Large intestine (tissue), 3 donors: ENCODE results near the gene IZUMO4. TPM values are rescaled to one million over a fixed set of nuclear protein-coding genes. Genes with fewer than 3 reads are reported as not detected.
"Not testable (repeated sequence)": the region's sequence is repeated elsewhere in the genome, so short reads cannot be mapped to it uniquely, and the experiment has no call there.

Experiments used
- DNase-seq, 2 donors: peaks; one replicate each; pipeline versions ENCODE4 v3.0.0 to v3.0.0-alpha.2; 2013
- H3K27ac ChIP-seq: one replicate; pipeline ENCODE4 v1.5.1; 2013; ENCODE audit warnings: low read length
- H3K27me3 ChIP-seq: 2 replicates; pipeline ENCODE4 v1.6.1; 2013; ENCODE audit warnings: low read length; ENCODE audit not compliant: control insufficient read depth, insufficient read depth
- H3K36me3 ChIP-seq: 2 replicates; pipeline ENCODE4 v1.6.1; 2013; ENCODE audit warnings: low read length; ENCODE audit not compliant: control insufficient read depth, insufficient read depth
- H3K4me1 ChIP-seq: one replicate; pipeline ENCODE4 v1.6.1; 2013; ENCODE audit warnings: low read length; ENCODE audit not compliant: control insufficient read depth, insufficient read depth
- H3K4me3 ChIP-seq: one replicate; pipeline ENCODE4 v1.5.1; 2013; ENCODE audit warnings: low read length
- H3K9me3 ChIP-seq: one replicate; pipeline ENCODE4 v1.6.1; 2013; ENCODE audit warnings: mild to moderate bottlenecking, low read depth, low read length, moderate library complexity; ENCODE audit not compliant: control insufficient read depth
- WGBS: methylation state at CpG from one replicate; pipeline ENCODE4 v1.1.5; 2013; ENCODE audit warnings: low lambda C conversion rate; ENCODE audit not compliant: insufficient coverage; 5-methylcytosine and 5-hydroxymethylcytosine counted together
- polyA plus RNA-seq: library from polyadenylated mRNA; unstranded; fragments of 120-200 nt; gene quantifications from one replicate; pipeline ENCODE4 v1.2.1, GENCODE V29; 2013

IZUMO4 gene
- polyA plus RNA-seq, 1 donor, result 4.4 TPM

GRCh38 chr19:2119921-2120785, 23.4 kb downstream of the IZUMO4 start:
- Histone ChIP-seq H3K36me3 (peaks cover 90% of the 10 kb centered on the region), H3K27ac (no peak overlapping the region), H3K9me3 (peaks cover 4% of the 10 kb centered on the region), H3K4me3 (no peak overlapping the region), H3K27me3 (no peaks in the 10 kb centered on the region), H3K4me1 (no peaks in the 10 kb centered on the region)
- WGBS, result no CpG with 5 or more reads among the region's 31 CpGs
- no peak for DNase-seq

- Histone ChIP-seq H3K36me3 (peaks cover 88% of the 10 kb centered on the region), H3K9me3 (peaks cover 4% of the 10 kb centered on the region), H3K4me3 (no peak overlapping the region), H3K27ac (no peak overlapping the region), H3K4me1 (no peaks in the 10 kb centered on the region), H3K27me3 (no peaks in the 10 kb centered on the region)
- no peak for DNase-seq
- no CpG with 5 or more reads among the region's 26 CpGs for WGBS
These were observed 24.1 kb downstream of the IZUMO4 start for GRCh38 chr19:2120821-2121220.

- WGBS, result no CpG with 5 or more reads among the region's 27 CpGs
These were observed 24.8 kb downstream of the IZUMO4 start for GRCh38 chr19:2121416-2122051.

GRCh38 chr19:2122251-2122650, 25.5 kb downstream of the IZUMO4 start:
- DNase-seq, result no peak
- H3K27ac ChIP-seq, result no peak overlapping the region
- no peak overlapping the region for H3K4me3 ChIP-seq
- H3K4me1 ChIP-seq, result no peaks in the 10 kb centered on the region
- WGBS, result no CpG with 5 or more reads among the region's 15 CpGs
- H3K27me3 ChIP-seq, result no peaks in the 10 kb centered on the region
- H3K9me3 ChIP-seq, result peaks cover 4% of the 10 kb centered on the region
- peaks cover 85% of the 10 kb centered on the region for H3K36me3 ChIP-seq

More at GRCh38 chr19:2121416-2122051, 24.8 kb downstream of the IZUMO4 start:
- no peaks in the 10 kb centered on the region for H3K27me3 ChIP-seq
- no peaks in the 10 kb centered on the region for H3K4me1 ChIP-seq
- DNase-seq, result no peak
- peaks cover 4% of the 10 kb centered on the region for H3K9me3 ChIP-seq
- no peak overlapping the region for H3K27ac ChIP-seq
- H3K36me3 ChIP-seq, result peaks cover 85% of the 10 kb centered on the region
- H3K4me3 ChIP-seq, result no peak overlapping the region

GRCh38 chr19:2122982-2123381, 26.3 kb downstream of the IZUMO4 start:
- WGBS, result no CpG with 5 or more reads among the region's 10 CpGs
- no peak for DNase-seq
- Histone ChIP-seq H3K36me3 (peaks cover 83% of the 10 kb centered on the region), H3K27ac (no peak overlapping the region), H3K4me3 (no peak overlapping the region), H3K9me3 (peaks cover 4% of the 10 kb centered on the region), H3K4me1 (no peaks in the 10 kb centered on the region), H3K27me3 (no peaks in the 10 kb centered on the region)

GRCh38 chr19:2123682-2124387, 27.1 kb downstream of the IZUMO4 start:
- Histone ChIP-seq H3K4me1 (no peaks in the 10 kb centered on the region), H3K27me3 (no peaks in the 10 kb centered on the region), H3K4me3 (no peak overlapping the region), H3K27ac (no peak overlapping the region), H3K36me3 (peaks cover 77% of the 10 kb centered on the region), H3K9me3 (peaks cover 4% of the 10 kb centered on the region)
- no CpG with 5 or more reads among the region's 25 CpGs for WGBS
- DNase-seq, result no peak

- H3K27ac ChIP-seq, result no peak overlapping the region
- no CpG with 5 or more reads among the region's 24 CpGs for WGBS
- no peak for DNase-seq
- no peaks in the 10 kb centered on the region for H3K4me1 ChIP-seq
- no peaks in the 10 kb centered on the region for H3K9me3 ChIP-seq
- H3K36me3 ChIP-seq, result peaks cover 78% of the 10 kb centered on the region
- no peak overlapping the region for H3K4me3 ChIP-seq
- no peaks in the 10 kb centered on the region for H3K27me3 ChIP-seq
These were observed 30.3 kb downstream of the IZUMO4 start for GRCh38 chr19:2126879-2127518.

GRCh38 chr19:2127758-2128157, 31.0 kb downstream of the IZUMO4 start:
- Histone ChIP-seq H3K4me1 (no peaks in the 10 kb centered on the region), H3K4me3 (no peak overlapping the region), H3K36me3 (peaks cover 78% of the 10 kb centered on the region), H3K9me3 (no peaks in the 10 kb centered on the region), H3K27ac (no peak overlapping the region), H3K27me3 (no peaks in the 10 kb centered on the region)
- WGBS, result no CpG with 5 or more reads among the region's 19 CpGs
- DNase-seq, result peak; percentile 26 to 47

GRCh38 chr19:2128252-2128651, 31.5 kb downstream of the IZUMO4 start:
- no CpG with 5 or more reads among the region's 34 CpGs for WGBS
- H3K36me3 ChIP-seq, result peaks cover 78% of the 10 kb centered on the region
- H3K9me3 ChIP-seq, H3K4me1 ChIP-seq, H3K4me3 ChIP-seq, H3K27me3 ChIP-seq, DNase-seq, H3K27ac ChIP-seq: not testable (repeated sequence)

GRCh38 chr19:2129022-2129421, 32.3 kb downstream of the IZUMO4 start:
- Histone ChIP-seq H3K4me3 (no peak overlapping the region), H3K27me3 (no peaks in the 10 kb centered on the region), H3K9me3 (no peaks in the 10 kb centered on the region), H3K27ac (no peak overlapping the region), H3K36me3 (peaks cover 72% of the 10 kb centered on the region), H3K4me1 (no peaks in the 10 kb centered on the region)
- no peak for DNase-seq
- WGBS, result no CpG with 5 or more reads among the region's 21 CpGs
